Hepatocyte (in vitro differentiated cells): ENCODE measurements around the gene CHAT.

Source experiments
- CTCF ChIP-seq: fragments of 200-600 bp; sonication (generic); IDR thresholded peaks from 2 replicates; pipeline ENCODE4 v1.5.1; 2016; ENCODE audit warnings: antibody characterized with exemption, mild to moderate bottlenecking; ENCODE audit not compliant: poor library complexity
- EZH2 ChIP-seq: fragments of 200-600 bp; sonication (generic); IDR thresholded peaks from 2 replicates; pipeline ENCODE4 v1.6.1; 2016; ENCODE audit warnings: antibody characterized with exemption, mild to moderate bottlenecking, borderline replicate concordance
- EZH2phosphoT487 ChIP-seq: fragments of 200-600 bp; sonication (generic); IDR thresholded peaks from one replicate; pipeline ENCODE4 v1.6.1; 2018; ENCODE audit warnings: antibody characterized with exemption, mild to moderate bottlenecking, low read depth, moderate library complexity; ENCODE audit not compliant: unreplicated experiment, severe bottlenecking

DNA sequence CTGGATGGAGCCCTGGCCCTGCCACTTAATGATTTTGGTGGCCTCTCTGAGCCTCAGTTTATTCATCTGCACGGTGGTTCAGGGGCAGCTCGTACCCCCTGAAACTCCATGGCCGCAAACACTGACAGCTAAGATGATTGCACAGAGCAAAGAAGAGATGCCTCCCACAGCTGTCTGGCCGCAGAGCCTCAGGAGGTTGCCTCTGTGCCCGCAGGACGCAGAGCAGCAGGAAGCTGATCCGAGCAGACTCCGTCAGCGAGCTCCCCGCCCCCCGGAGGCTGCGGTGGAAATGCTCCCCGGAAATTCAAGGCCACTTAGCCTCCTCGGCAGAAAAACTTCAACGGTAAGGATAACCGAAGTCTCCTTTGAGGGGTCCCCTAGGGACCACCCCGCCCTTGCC is 35.5 kb downstream of the CHAT start:
- no peak for TF ChIP-seq EZH2
- TF ChIP-seq CTCF: no peak
- TF ChIP-seq EZH2phosphoT487: no peak
